ENCODE measurements around the gene SLC38A9.
"Not testable (repeated sequence)": the region's sequence is repeated elsewhere in the genome, so short reads cannot be mapped to it uniquely, and the experiment has no call there.

SLC38A9 gene

DNA sequence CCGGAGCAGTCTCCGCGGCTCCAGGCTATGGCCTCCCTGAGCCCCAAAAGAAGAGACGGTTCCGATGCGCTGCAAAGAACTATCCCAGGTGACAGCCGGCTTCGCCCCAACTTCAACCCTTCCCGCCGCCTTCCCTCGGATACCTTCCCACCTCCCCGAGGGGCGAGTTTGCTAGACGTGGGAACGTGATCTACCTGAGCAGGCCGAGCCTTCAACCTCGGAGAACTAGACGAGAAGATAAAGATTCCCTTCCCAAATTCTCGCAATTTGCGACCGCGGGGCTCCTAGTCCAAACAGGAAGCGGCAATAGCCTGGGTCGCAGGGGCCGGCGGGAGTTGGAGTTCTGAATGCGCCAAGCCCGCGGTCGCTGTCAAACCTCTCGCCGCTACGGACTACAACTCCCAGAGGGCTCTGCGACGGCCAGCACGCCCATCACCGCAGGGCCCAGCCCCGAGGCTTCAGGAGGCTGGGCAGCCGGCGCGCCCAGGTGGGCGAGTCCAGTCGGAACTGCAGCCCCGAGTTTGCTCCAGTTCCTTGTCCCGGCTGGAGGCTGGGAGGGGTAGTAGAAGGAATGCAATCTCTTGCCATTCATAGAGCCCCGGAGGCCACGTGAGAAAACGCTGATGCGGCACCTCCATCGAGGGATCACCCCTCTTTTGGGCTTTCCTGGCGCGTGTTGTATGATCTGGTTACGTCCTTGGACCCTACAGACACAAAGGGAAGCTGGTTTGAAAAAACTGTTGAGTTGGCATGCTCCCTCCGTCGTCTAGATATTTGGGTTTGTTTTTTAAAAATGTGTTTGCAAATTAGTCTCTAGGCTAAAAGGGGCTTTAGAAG lies at the start of gene SLC38A9:
Gene SLC38A9, minus strand, starts transcription at position 302 of the 837 bp plus-strand sequence. CDS start 14,366 bp downstream, outside the sequence.
- peak; percentile 94 to 96 for DNase-seq

GRCh38 chr5:55761721-55762120 lies 49.6 kb upstream of the SLC38A9 start:
- DNase-seq, result not testable (repeated sequence)

DNA sequence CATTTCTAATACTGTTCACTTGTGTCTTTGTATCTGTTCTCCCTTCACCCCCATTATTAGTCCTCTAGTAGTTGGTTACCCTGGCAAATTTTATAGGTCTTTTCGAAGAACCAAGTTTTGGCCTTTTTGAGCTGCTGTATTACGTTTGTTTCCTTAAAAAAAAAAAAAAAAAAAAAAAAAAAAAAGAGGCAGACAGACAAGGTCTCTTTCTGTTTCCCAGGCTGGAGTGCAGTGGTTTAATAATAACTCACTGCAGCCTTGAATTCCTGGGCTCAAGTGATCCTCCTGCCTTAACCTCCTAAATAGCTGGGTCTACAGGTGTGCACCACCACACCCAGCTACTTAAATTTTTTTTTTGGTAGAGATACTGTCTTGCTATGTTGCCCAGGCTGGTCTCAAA lies 46.6 kb upstream of the SLC38A9 start:
- no peak for DNase-seq

GRCh38 chr5:55758231-55758630 lies 46.1 kb upstream of the SLC38A9 start:
- DNase-seq, result no peak

- DNase-seq, result no peak
Observed at GRCh38 chr5:55750499-55750898, 38.4 kb upstream of the SLC38A9 start.

DNA sequence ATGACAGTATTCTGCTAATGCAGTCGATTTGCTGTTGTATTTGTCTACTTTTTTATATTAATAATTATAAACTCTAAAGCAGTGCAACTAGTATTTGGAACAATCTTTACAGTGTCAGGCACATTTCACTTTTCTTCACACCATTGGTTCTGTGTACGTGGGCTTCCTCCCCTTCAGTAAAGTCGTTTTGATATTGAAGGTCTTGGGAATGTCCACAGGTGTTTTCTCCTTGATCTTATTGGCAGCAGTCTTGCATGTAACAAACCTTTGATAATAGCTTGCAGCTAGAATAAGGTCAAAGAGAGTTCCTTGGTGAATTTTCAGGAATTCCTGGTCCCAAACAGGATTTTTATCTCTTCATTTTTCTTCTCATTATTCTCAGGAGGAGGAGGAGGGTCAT lies 37.9 kb upstream of the SLC38A9 start:
- no peak for DNase-seq

DNA sequence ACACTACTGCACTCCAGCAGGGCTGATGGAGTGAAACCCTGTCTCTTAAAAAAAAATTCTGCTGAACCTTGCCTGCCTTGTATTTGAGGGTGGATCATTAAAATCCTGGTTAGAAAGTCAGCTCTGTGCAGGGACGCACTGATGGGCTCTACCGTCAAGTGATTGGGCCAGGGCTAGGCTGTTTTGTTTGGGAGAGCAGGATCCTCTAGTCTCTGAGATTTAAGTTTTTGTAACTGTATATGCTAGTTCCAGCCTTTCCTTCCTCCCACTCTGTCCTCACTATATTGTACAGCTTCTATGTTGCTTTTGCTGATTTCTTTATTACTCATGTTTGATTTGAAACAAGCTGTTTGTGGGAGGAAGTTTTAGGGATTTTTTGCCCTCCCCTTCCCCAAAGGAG lies 37.3 kb upstream of the SLC38A9 start:
- DNase-seq, result no peak

DNA sequence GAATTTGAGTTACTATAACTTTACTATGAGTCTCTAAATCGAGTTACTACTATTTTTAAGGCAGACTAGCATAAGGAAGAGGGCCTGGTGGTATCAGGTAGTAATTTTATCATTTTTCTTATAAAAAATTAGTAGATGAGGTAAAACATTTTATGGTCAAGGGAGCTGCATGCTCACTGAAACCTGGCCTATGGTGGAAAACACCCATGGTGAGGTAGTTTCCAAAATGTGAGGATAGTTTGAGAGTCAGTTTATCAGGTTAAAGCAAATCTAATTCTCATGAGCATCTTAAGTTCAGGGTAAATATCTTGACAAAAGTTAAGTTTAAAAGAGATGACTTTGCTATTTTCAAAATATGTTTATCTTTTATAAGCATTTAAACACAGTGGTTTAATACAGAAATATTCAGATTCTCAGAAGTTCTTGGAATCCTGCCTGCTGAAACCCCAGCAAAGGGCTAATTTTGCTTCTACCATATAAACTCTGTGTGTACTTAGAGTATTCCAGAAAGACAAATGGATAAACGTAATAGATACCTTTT lies 35.7 kb upstream of the SLC38A9 start:
- no peak for DNase-seq

DNA sequence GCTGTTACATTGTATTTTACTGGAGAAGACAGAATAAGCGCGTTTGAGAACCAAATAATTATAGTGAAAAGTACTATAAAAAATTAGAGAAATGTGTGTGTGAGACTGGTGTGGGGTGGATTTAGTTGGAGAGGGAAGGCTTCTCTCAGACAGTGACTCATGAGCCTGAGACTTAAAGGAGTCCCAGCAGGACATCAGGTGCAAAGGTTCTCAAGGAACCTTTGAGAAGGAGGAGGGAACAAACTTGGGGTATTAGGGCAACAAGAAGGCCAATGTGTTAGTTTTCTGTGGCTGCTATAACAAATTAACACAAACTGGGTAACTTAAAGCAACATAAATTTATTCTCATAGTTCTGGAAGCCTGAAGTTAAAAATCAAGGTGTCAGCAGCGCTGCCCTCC lies 30.7 kb upstream of the SLC38A9 start:
- DNase-seq, result no peak

DNA sequence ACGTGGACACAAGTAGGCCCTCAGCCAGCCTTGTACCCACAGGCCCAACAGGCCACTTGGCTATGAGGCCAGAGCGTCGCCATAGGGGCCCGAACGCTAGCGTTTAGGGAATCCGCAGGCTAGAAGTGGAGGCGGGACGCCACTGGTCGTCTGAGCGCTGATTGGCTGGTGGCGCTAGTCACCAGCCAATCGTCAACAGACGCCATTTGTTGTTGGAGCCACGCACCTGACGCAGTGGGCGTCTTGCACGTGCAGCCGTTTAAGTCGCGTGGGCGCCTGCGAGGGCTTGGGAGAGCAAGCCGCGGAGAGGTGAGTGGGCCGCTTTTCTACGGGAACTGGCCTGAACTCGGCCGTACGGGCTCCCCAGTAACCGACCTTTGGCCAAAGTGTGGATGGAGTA lies 25.7 kb upstream of the SLC38A9 start, which contains the start of gene DDX4:
Gene DDX4, plus strand, starts transcription at position 269 of the 400 bp plus-strand sequence. CDS start 903 bp downstream, outside the sequence.
- no peak for DNase-seq

DNA sequence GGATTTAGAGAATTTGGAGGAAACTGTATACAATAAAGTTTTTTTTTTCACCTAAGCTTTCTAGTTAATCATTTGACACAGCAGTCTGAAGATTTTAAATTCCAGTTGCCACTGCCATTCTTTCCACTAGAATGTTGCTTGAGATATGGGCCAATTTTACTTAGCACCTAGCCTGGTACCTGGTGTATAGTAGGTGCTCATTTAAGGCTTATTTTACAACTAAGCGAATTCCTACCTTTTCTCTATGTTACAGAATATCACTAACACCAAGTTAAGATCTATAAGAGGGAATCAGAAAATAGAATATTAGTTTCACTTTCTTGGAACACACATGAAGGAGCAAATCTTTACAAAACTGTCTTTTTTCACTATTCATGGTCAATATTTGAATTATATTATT lies 22.5 kb upstream of the SLC38A9 start:
- DNase-seq, result no peak

- no peak for DNase-seq
Observed at GRCh38 chr5:55732585-55732984, 20.5 kb upstream of the SLC38A9 start.

GRCh38 chr5:55731848-55732247 lies 19.7 kb upstream of the SLC38A9 start:
- DNase-seq, result no peak

DNA sequence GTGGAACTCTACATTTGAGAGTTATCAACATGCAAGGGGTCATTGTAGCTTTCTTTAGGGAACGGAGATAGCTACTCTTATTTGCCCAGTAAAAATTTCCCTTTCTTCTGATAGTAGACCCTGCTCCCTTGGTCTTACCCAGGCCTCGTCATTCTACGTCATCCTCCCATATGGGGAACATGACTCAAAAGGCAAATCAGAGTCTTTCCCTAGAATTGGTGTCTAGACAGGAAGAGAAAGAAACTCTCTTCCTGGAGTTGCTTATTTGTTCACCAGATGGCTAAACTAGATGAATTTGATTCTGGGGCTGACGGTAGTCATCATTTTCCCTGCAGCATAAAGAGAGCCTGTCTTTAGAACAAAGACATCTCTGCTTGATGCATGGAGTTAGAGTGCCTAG lies 12.2 kb upstream of the SLC38A9 start:
- DNase-seq, result no peak

- no peak for DNase-seq
Observed at GRCh38 chr5:55720188-55720703, 8.1 kb upstream of the SLC38A9 start.

DNA sequence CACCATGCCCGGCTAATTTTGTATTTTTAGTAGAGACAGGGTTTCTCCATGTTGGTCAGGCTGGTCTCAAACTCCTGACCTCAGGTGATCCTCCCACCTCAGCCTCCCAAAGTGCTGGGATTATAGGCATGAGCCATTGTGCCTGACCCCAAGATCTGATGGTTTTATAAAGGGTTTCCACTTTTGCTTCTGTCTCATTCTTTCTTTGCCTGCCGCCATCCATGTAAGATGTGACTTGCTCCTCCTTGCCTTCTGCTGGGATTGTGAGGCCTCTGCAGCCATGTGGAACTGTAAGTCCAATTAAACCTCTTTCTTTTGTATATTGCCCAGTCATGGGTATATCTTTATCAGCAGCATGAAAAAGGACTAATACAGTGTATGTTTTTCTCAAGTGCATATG lies 6.9 kb upstream of the SLC38A9 start:
- not testable (repeated sequence) for DNase-seq

- DNase-seq, result no peak
Observed at GRCh38 chr5:55715519-55716078, 3.5 kb upstream of the SLC38A9 start.

DNA sequence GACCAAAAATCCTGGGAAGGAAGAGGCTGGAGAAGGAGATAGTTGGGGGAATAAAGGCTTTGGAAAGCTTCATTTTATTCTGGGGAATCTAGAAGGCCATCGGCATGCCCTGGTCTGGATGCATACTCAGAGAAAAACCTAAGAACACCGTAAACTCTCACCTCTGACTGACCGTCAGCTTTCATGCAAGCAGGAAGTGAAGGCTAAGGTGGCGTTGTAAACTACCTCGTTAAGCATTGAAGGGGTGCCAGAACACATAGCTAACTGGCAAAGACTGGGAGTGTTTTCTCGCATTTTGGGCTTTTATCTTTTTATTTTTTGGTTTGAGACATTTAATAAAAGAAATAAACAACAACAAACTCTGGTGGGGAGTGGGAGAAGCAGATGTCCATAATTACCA lies 2.6 kb upstream of the SLC38A9 start:
- no peak for DNase-seq

- DNase-seq, result no peak
Observed at GRCh38 chr5:55714339-55714738, 2.2 kb upstream of the SLC38A9 start.

GRCh38 chr5:55713871-55714270 lies 1.7 kb upstream of the SLC38A9 start:
- no peak for DNase-seq

DNA sequence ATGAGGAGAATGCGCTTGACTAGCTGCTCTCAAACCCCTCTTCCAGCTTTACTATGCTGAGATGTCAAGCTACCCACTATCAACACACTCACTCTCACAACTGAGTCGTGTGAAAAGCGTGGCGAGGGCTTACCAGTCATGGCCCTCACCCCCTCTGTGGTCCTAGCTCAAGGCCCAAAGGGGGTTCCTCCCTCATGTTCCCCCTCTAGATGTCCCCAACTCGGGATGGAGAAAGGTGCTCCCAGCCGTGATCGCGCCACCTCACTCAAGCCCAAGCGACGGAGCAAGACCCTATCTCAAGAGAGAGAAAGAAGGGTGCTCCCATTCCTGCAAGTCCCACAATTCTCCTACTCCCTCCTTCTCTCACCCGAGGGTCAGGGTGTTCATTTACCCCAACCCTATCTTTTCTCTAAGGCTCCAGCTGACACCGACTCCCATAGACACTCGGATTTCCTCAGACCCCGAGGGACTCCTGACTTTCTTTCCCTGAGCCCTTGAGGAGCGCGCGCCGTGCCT lies 559 bp downstream of the SLC38A9 start:
- DNase-seq, result peak in 1 of 2 experiments; percentile 60

- no peak for DNase-seq
Observed at GRCh38 chr5:55708732-55709131, 3.4 kb downstream of the SLC38A9 start.

DNA sequence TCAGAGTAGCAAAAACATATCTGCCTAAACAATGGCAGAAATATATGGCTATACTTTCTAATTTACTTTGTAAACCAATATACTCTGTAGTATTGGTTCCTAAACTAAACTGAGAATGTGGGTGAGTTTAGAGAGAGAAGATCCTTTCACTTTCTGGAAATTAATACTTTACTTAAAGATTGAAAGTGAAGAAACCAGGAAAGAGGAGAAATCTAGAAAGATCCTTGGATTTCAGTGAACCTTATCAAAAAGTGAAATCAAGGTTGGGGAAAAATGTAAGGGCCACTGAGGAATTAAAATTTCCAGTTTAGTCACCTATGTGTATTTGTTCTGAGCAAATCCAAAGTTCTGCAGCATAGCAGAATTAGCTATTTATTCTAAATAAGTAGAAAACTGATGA lies 5.9 kb downstream of the SLC38A9 start:
- DNase-seq, result no peak

Data from Kasumi-1 (cell line).